LNCAP (cell line): ENCODE measurements around the gene MT1F.

Source experiments
- TF ChIP-seq, protein P1 (sequence below): fragments of 450-650 bp; IDR thresholded peaks from 2 replicates; pipeline ENCODE4 v1.5.1; 2017; ENCODE audit warnings: mild to moderate bottlenecking

The MT1F gene

DNA sequence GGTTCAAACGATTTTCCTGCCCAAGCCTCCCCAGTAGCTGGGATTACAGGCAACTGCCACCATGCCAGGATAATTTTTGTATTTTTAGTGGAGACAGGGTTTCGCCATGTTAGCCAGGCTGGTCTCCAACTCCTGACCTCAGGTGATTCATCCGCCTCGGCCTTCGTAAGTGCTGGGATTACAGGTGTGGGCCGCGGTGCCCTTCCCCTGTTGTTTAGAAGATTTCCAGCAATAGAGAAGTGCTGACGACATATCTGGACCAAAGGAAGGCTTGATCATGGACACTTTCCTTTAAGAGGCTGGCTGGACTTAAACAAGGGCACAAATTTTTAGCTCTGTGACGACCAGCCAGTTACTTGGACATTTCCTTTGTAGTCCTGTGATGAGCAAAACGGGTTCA is 26.6 kb upstream of the MT1F start:
- TF ChIP-seq, protein P1, sequence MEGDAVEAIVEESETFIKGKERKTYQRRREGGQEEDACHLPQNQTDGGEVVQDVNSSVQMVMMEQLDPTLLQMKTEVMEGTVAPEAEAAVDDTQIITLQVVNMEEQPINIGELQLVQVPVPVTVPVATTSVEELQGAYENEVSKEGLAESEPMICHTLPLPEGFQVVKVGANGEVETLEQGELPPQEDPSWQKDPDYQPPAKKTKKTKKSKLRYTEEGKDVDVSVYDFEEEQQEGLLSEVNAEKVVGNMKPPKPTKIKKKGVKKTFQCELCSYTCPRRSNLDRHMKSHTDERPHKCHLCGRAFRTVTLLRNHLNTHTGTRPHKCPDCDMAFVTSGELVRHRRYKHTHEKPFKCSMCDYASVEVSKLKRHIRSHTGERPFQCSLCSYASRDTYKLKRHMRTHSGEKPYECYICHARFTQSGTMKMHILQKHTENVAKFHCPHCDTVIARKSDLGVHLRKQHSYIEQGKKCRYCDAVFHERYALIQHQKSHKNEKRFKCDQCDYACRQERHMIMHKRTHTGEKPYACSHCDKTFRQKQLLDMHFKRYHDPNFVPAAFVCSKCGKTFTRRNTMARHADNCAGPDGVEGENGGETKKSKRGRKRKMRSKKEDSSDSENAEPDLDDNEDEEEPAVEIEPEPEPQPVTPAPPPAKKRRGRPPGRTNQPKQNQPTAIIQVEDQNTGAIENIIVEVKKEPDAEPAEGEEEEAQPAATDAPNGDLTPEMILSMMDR = no peak

DNA sequence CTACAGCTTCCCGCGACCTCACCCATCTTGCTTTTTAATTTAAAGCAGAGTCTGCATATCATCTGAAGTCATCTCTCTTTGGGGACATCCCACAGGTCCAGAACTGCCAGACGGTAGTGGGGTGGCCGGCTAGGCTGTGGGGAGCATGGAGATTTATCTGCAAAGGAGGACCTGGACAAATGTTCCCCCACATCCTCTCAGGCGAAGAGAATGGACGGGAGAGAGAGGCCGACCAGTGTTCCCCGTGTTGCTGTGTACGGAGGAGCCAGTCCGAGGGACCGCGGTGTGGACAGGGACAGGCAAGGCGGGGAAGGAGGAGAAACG is 26.0 kb upstream of the MT1F start:
- TF ChIP-seq, protein P1 = no peak

DNA sequence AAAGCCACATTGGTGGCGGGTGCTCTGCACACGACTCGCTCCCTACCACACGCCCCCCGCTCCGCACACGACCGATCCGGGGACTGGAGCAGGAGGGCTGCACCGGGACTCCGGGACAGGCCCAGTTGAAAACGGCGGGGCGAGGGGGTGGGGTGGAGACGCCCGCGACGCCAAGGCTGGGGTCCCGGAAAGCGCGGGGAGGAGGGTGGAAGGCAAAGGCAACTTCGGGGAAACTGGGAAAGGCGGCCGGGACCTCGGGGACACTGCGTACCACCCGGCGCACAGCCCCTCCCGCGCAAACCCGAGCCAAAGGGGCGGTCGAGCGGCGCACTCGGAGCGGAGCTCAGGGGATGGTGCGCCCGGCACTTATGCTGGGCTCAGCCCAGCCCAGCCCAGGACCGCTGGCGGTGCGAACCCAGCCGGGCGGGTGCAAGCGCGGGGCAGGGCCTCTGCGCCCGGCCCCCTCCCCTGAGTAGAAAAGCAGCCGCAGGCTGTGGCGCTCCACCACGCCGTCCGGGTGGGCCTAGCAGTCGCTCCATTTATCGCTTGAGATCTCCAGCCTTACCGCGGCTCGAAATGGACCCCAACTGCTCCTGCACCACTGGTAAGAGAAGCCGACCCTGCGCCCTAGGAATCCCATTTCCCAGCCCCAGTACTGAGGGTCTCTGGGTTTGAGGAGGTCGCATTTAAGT is 25.5 kb upstream of the MT1F start, which contains the start of gene MT1M:
Gene MT1M, plus strand, starts transcription at position 504 of the 692 bp plus-strand sequence. Its CDS starts 73 bp downstream, at position 577.
- TF ChIP-seq, protein P1 = no peak

DNA sequence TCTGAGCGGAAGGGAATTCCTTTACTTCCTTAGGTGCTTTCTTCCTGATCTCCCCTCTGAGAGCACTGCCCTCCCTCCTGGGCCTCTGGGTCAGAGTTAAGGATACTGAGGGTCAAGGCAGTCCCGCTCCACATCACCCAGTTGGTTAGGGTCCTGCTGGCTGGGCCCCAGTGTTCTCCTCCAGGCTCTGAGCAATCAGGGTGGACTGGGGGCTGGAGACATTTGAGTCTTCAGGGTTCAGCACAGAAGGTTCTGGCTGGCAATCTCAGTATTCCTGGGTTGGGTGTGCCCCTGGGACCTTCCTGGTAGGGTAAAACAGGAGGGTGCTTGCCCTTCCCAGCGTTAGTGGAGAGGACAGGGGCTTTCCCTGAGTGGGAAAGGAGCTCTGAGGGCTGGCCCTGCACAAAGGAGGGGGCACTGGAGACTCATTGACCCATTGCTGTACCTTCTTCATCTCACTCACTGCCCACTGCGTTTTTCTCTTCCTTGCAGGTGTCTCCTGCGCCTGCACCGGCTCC is 24.9 kb upstream of the MT1F start:
- TF ChIP-seq, protein P1 = no peak

DNA sequence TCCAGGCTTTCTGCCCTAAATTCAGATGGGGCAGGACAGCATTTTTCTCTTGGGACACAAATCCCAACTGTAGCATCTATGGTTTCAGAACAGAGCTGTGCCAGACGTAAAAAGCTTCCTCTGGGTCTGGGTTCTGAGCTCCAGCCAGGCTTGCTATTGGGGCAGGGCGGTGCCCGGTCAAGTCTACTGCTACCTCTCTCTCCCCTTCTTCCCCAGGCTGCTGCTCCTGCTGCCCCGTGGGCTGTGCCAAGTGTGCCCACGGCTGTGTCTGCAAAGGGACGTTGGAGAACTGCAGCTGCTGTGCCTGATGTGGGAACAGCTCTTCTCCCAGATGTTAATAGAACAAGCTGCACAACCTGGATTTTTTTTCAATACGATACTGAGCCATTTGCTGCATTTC is 24.2 kb upstream of the MT1F start:
- TF ChIP-seq, protein P1 = no peak

DNA sequence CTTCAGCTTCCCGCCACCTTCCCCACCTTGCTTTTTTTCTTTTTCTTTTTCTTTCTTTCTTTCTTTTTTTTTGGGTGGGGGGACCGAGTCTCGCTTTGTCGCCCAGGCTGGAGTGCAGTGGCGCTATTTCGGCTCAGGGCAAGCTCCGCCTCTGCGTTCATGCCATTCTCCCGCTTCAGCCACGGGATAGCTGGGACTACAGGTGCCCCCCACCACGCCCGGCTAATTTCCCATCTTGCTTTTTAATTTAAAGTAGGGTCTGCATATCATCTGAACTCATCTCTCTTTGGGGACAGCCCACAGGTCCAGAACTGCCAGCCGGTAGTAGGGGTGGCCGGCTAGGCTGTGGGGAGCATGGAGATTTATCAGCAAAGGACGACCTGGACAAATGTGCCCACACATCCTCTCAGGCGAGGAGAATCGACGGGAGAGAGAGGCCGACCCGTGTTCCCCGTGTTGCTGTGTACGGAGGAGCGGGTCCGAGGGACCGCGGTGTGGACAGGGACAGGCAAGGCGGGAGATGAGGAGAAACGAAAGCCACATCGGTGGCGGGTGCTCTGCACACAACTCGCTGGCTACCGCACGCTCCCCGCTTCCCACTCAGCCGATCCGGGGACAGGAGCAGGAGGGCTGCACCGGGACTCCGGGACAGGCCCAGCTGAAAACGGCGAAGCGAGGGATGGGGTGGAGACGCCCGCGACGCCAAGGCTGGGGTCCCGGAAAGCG is 22.9 kb upstream of the MT1F start:
- TF ChIP-seq, protein P1 = no peak

DNA sequence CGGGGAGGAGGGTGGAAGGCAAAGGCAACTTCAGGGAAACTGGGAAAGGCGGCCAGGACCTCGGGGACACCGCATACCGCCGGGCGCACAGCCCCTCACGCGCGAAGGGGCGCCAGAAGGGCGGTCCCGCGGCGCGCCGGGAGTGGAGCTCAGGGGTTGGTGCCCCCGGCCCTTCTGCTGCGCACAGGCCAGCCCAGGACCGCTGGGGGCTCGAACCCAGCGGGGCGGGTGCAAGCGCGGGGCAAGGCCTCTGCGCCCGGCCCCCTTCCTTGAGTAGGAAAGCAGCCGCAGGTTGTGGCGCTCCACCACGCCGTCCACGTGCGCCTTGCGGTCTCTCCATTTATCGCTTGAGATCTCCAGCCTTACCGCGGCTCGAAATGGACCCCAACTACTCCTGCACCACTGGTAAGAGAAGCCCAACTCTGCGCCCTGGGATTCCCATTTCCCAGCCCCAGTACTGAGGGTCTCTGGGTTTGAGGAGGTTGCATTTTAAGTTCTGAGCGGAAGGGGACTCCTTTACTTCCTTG is 22.3 kb upstream of the MT1F start:
- TF ChIP-seq, protein P1 = no peak
